IPS DF 4.7 (cell line): ENCODE results near the gene MILR1.
"Not testable (repeated sequence)": the region's sequence is repeated elsewhere in the genome, so short reads cannot be mapped to it uniquely, and the experiment has no call there.

Experiments
- DNase-seq: peaks from one replicate; pipeline ENCODE4 v3.0.0-alpha.2; 2013; ENCODE audit warnings: low spot score; ENCODE audit errors: extremely low read depth

MILR1 gene

GRCh38 chr17:64426596-64426995, 22.3 kb upstream of the MILR1 start:
- no peak for DNase-seq

GRCh38 chr17:64428406-64428805, 20.5 kb upstream of the MILR1 start:
- no peak for DNase-seq

- not testable (repeated sequence) for DNase-seq
Observed at GRCh38 chr17:64430036-64430435, 18.9 kb upstream of the MILR1 start.

- DNase-seq = no peak
Observed at GRCh38 chr17:64431534-64431933, 17.4 kb upstream of the MILR1 start.

- DNase-seq = no peak
Observed at GRCh38 chr17:64437944-64438525, 10.9 kb upstream of the MILR1 start.

GRCh38 chr17:64439521-64439920, 9.4 kb upstream of the MILR1 start:
- DNase-seq = not testable (repeated sequence)

GRCh38 chr17:64439956-64440355, 9.0 kb upstream of the MILR1 start:
- no peak for DNase-seq

- no peak for DNase-seq
Observed at GRCh38 chr17:64441772-64442540, 7.0 kb upstream of the MILR1 start.

- no peak for DNase-seq
Observed at GRCh38 chr17:64442541-64442971, 6.4 kb upstream of the MILR1 start.

GRCh38 chr17:64443086-64443760, 5.7 kb upstream of the MILR1 start:
- no peak for DNase-seq

- no peak for DNase-seq
Observed at GRCh38 chr17:64447526-64447925, 1.4 kb upstream of the MILR1 start.

- DNase-seq = no peak
Observed at GRCh38 chr17:64449545-64449944, 630 bp downstream of the MILR1 start.

- no peak for DNase-seq
Observed at GRCh38 chr17:64455993-64456885, 7.3 kb downstream of the MILR1 start.

- no peak for DNase-seq
Observed at GRCh38 chr17:64457156-64457555, 8.2 kb downstream of the MILR1 start.

- no peak for DNase-seq
Observed at GRCh38 chr17:64458756-64459155, 9.8 kb downstream of the MILR1 start.

GRCh38 chr17:64459284-64459747, 10.4 kb downstream of the MILR1 start:
- DNase-seq = no peak

- DNase-seq = not testable (repeated sequence)
Observed at GRCh38 chr17:64459818-64460217, 10.9 kb downstream of the MILR1 start.

- no peak for DNase-seq
Observed at GRCh38 chr17:64460955-64461354, 12.0 kb downstream of the MILR1 start.

GRCh38 chr17:64461788-64462187, 12.9 kb downstream of the MILR1 start:
- DNase-seq = no peak

- DNase-seq = no peak
Observed at GRCh38 chr17:64466019-64466735, 17.3 kb downstream of the MILR1 start.

GRCh38 chr17:64466834-64467233, 17.9 kb downstream of the MILR1 start:
- not testable (repeated sequence) for DNase-seq
